GM18517 (cell line): ENCODE measurements around the gene NOS1.
"Not testable (repeated sequence)": the region's sequence is repeated elsewhere in the genome, so short reads cannot be mapped to it uniquely, and the experiment has no call there.

Experiments used
- ATAC-seq: cut with Tn5 transposase; IDR thresholded peaks from one replicate; pipeline ENCODE4 v1.9.1; 2021; ENCODE audit warnings: mild to moderate bottlenecking, moderate library complexity; ENCODE audit not compliant: unreplicated experiment

Gene NOS1

DNA sequence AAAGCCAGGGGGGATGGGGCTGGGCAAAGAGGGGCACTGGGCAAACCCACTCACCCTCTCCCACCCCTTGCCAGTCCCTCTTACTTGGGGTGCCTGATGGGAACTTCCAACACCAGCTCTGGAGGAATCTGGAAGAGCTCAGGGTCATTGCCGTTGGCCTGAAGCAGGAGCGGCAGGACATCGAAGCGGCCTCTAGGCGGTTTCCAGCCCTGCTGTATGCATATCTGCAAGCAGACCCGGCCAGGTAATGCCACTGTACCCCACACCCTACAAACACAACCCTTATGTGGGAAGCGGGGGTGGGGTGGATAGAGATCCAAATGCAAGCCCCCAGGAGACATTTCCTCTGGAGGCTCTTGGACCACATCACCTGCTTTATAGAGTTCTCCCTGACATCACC, 83.6 kb downstream of the NOS1 start:
- ATAC-seq = no peak

DNA sequence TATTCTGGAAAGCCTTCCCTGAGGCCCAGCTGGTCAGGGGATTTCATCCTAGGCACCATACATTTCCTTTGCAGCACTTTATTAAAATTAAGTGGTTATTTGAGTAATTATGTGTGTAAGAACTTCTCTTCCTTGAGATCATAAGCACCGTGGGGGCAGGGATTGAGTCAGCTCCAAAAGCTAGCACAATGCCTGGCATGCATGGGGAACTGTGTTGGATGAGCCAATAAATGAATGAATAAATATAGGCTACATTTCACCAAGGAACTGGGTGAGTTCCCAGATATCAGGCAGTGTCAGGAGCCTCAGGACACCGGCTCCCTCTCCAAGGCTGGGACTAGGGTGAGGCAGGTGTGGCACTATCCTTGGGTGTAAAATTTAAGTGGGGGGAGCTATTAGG, 88.3 kb downstream of the NOS1 start:
- no peak for ATAC-seq

DNA sequence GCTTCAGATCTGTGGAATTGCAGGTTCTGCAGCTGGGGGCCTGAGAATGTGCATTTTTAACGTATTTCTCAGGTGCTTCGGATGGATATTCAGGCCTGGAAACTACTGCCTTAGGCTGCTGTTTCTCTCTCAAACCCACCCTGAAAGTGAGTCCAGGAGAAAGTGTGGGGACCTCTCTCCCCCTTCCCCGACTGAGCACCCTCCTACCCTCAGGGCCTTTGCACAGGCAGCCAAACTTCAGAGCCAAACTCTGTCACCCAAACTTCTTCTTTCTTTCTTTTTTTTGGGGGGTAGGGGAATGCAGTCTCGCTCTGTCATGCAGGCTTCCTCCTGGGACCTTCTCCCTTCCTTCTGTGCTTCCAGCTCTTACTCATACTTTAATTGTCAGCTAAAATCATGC, 88.7 kb downstream of the NOS1 start:
- no peak for ATAC-seq

DNA sequence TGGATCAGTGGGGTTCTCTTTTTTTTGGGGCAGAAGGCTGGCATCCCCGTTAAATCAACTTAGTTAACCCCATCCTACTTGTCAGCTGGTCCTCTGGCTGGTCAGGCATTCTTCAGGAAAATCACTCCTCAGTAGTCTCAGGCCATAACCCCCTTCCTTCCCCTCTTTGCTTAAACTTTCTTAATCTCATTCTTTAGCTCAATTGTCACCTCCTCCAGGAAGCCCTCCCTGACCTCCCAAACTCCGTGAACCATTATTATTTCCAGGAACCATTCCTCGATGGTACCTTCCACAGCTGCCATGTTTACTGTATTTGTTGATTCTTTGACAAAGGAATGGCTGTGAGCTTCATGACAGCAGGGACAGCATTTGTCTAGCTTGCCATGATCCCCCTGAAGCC, 98.7 kb downstream of the NOS1 start:
- no peak for ATAC-seq

DNA sequence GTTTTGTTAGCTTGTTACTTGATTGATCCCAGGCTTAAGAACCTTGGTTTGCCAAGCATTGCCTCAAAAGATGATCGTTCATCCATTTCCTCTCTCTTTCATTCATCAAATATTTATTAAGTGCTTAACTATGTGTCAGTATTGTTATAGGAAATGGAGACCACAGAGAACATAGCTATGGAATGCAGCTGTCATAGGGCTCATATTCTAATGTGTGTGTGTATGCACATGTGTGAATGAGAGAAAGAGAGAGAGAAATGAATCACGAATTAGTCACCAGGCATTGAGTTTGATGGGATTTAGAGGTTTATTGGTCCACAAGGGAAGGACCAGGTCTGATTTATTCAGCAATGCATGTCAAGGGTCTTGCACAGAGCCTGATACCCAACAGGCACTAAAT, 100.2 kb downstream of the NOS1 start:
- no peak for ATAC-seq

DNA sequence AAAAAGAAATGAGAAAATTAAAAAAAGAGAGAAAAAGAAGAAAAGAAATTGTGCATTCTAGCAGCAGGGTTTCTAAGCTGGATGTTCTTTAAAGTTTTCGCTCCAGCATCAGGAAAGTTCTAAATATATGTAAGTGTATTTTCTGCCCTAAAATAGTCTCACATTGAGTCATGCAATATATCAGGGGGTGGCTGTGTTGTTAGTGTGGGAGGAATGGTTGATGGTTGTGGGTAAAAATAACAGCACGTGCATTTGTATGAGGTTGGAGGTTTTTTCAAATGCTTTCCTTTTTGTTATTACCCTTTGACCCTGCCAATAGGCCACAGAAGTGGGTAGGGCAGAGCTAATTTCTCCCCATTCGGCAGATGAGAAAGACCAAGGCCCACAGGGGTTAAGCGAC, 106.0 kb downstream of the NOS1 start:
- no peak for ATAC-seq

DNA sequence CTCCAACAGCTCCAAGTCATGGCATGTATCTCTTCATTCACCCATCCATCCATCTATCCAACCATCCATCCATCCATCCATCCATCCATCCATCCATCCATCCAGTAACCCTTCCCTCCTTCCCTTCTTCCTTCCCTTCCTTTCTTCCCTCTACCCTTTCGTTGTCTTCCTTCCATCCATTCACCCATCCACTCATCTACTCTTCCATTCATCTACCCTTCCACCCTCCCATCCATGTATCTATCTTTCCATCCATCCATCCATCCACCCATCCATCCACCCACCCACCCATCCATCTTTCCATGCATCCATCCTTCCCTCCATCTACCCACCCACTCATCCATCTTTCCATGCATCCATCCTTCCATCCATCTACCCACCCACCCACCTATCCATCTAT, 117.9 kb downstream of the NOS1 start:
- no peak for ATAC-seq

DNA sequence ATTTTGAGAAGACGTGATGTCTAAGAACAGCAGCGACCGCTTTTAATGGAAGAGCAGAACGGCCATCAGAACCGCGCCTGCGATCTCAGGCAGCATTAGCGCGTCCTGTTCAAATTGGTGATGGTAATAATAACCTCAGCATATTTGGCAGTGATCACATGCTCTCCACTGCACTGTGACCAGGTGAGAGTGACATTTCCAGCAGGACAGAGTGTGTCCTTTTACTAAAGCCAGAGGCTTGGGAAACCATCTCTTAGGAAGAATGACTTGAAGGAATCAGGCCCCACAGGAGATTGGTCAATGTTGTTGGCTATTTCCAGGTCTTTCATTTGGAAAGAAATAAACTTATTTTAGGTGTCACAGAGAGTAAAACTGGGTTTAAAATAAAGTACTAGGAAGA, 119.7 kb downstream of the NOS1 start:
- ATAC-seq = no peak

DNA sequence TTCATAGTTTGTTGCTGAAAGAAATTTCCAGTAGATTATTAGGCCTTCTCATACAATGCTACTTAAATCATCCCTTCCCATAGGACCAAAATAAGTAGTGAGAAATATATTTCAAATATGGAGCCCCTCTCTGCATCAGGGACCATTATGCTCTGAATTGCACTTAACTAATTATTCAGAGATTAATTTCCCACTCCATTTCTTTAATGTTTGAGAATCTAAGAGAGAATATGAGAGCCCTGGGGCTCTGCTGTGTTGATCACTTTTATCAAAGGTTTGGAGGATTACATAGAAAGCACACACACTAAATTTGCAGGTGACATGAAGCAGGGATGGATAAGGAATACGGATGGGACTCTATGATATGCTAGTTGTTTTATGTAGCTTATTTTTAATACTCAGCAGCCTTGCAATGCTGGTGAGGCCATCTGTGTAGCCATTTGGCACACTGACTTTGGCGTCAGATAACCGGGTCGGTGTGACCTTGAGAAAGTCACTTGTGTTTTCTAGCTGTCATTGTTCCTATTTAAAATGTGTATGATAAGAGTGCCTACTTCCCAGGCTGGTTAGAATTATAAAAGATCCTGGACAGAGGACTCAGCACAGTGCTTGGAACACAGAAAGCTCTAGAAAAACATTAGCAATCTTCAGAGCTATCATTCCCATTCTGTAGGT, 121.2 kb downstream of the NOS1 start:
- ATAC-seq = no peak

DNA sequence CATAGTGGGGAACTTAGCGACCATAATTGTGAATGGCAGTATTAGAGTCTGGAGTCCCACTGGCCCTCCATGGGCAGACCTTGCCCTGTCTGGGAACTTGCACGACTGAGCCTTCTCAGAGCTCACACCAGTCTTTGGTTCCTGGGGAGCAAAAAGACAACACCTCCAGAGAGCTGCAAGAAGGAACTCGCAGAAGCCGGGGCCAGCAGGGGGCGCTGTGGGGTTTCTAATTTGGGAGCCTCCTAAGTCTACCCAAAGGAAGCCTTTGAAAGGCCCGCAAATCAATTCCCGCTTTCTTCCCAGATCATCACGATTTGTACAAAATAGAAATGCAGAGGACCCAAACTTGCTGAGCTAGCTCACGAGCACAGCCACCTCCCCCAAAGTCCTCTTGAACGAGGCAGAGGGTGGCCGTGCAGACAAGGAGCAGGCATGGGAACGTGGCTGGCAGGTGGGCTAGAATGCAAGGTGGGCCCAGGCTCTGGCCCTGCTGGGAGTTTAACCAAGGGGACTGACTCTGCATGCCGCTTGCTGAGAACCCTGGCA, 124.9 kb downstream of the NOS1 start:
- ATAC-seq = no peak

DNA sequence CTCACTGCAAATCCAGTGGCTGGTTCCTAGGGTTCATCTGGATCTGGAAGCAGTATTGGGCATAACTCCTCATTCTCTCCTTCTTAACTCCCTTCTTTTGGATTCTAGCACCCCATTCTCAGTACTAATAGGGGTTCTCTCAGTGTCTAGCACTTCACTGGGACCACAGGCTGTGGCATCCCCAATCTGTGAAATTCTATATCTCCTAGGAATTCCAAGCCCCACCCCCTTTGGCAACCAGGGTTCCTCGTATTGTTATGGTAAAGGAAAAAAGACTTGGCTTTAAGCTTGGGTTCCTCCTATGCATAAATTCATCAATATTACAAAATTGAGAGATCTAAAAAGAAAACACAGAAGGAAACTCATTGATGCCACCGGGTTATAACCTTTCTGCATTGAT, 126.2 kb downstream of the NOS1 start:
- no peak for ATAC-seq

DNA sequence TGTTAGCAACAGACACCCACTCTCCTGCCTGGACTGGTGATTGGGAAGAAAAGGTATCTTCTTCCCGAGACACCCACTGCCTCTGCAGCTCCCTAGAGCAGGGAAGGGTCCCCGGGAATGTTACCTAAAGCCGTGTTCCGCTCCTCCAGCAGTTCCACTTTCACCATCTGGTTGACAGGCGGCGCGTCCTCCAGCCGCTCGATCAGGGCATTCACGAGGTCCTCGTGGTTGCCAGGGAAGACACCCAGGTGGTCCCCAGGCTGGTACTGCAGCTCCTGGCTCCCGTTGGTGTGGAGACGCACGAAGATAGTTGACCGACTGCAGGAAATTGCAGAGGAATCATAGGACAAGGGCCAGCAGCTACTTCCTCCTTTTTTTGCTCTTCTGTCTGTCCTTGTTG, 127.0 kb downstream of the NOS1 start:
- no peak for ATAC-seq

DNA sequence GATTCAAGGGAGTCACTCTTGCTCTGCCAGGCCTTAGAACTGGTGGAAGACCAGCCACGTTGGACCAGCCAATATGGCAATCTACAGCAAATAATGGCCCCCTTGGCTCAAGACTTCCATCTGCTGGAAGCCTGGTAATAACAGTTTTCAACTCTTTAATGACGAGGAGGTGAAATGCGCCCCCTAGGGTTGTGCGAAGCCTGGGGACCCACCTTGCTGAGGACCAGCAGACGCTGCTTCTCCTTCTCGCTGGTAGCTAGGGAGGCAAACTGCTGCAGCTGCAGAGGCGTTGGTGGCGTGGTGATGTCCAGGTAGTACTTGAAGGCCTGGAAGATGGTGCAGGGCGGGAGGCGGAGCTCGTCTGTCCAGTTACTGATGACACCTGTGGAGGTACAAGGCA, 129.7 kb downstream of the NOS1 start:
- no peak for ATAC-seq

DNA sequence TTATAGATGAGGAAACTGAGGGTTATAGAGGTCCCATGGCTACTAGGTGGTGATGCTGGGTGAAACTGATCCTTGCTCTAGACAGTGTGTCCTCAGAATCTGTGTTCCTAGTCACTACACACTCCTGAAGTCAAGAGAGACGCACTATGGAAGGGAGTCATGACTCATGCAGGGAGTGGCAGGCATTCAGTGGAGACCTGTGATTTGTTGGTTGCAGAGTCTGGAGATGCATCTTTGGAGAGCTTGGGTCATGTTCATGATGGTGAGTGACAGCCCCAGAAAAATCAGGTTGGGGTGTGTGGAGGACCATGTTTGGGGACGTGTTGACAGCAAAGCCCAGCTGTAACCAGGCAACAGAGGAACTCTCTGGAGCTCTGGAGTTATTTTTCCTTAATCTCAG, 133.2 kb downstream of the NOS1 start:
- no peak for ATAC-seq

DNA sequence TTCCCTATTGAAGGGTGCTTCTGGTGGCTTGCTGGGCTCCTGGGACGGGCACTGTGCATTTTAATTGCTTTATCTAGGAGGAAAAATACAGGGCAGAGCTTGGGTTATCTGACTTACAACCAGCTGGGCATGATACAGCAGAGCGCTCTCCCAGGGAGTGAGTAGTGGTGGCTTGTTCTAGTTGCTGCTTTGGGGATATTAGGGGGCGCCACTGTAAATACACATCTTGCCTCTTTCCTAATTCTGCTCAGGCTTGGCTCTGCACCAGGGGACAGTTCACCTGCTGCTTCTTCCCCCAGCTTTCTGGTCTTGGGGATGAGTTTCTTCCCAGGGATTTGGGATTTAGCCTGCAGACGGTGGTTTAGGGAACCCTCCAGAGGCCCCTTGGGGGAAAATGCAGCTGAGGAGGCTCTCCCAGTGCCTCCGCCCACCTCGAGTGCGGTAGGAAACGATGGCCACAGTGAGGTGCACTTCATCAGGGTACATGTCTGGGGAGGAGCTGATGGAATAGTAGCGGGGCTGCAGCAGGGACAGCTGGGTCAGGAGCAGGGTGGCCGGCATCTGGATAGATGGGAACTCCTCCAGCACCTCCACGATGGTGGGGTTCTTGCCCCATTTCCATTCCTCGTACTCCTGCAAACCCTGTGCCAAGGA, 134.3 kb downstream of the NOS1 start:
- no peak for ATAC-seq

DNA sequence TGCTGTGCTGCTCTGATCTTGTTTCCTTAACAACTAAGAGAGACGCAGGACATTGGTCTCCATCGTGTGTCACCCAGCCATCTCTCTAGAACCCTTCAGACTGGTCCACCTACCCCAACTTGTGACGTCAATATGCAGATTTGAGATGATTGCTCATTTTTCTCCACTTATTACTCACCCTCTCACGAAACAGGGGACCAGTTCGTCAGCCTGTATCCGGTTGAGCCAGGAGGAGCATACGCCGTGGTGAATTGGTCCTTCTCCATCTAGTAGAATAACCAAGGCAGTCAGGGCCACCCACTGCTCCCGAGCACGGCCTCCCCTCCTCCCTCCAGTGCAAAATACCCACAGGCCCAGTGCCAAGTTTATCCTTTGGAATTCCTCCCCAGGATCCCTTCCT, 134.9 kb downstream of the NOS1 start:
- no peak for ATAC-seq

DNA sequence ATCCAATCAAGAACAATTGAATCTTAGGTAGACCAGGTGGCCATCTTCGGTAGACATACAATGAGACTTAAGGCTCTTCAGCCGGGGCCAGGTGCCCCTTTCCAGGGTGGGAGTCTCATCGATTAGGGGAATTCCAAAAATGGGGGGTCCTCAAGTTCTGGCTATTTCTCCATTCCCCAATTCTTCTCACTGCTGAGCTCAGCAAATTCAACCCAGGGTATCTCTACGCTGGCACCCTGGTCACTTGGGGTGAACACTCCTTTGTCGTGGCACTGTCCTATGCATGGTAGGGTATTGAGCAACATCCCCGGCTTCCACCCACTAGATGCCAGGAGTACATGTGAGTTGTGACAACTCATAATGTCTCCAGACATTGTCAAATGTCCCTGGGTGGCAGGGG, 136.2 kb downstream of the NOS1 start:
- no peak for ATAC-seq

DNA sequence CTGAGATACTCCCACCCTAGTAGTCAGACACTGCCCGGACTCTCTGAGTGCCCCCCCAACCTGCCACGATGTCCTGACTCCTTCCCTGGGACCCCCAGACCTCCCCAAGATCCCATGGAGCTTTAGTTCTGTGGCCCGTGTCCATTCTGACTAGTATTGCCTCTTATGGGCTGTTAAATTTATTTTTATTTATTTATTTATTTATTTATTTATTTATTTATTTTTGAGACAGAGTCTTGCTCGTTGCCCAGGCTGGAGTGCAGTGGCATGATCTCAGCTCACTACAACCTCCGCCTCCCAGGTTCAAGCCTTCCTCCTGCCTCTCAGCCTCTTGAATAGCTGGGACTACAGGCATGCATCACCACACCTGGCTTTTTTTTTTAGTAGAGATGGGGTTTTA, 140.5 kb downstream of the NOS1 start:
- ATAC-seq = not testable (repeated sequence)

DNA sequence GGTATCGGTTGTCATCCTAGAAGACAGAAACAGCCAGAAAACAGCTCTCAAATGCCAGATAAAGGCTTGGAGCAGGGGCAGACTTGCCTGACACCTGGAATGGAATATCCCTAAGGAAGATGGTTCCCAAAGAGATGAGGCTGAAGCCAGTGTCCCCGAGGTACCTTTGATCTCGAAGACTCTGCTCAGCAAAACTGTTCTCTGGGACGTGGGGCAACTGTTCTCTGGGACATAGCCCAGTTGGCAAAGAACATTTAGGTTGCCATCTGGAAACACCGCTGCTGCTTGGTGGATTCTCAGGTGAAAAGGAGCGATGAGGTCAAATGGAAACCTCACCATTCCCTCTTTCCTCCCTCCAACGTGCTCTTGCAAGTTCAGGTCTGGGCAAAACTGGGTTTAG, 143.3 kb downstream of the NOS1 start:
- no peak for ATAC-seq

DNA sequence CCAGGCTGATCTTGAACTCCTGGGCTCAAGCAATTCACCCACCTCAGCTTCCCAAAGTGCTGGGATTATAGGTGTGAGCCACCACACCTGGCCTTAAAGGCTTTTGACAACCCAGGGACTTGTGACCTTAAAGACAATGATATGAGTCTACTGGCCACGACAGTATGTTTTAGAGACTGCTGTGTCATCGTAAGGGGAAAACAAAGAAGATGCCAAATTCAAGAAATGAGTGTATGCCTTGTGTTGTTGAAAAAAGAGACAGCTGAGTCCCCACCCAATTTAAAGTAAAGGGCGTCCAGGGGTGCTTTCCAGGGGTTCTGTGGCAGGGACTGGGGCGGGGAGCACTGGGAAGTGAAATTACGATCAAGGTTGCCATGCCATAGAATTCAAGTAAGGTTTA, 144.7 kb downstream of the NOS1 start:
- no peak for ATAC-seq

DNA sequence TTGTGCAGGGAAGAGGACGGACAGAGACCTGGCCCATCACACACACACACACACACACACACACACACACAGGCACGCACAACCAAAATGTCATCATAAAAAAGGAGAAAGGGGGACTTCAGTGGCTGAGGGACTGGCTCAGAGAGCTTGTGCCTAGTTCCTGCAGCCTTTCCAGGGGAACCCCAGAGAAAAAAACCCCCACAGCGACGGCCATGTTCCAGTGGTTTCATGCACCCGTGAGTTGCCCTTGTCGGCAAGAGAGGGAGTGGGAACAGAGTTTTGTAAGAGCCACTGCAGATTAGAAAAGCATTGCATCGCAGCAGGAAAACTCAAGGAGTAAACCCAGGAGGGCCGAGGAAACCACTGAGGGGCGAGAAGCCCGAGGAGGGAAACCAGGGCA, 146.6 kb downstream of the NOS1 start:
- ATAC-seq = no peak

DNA sequence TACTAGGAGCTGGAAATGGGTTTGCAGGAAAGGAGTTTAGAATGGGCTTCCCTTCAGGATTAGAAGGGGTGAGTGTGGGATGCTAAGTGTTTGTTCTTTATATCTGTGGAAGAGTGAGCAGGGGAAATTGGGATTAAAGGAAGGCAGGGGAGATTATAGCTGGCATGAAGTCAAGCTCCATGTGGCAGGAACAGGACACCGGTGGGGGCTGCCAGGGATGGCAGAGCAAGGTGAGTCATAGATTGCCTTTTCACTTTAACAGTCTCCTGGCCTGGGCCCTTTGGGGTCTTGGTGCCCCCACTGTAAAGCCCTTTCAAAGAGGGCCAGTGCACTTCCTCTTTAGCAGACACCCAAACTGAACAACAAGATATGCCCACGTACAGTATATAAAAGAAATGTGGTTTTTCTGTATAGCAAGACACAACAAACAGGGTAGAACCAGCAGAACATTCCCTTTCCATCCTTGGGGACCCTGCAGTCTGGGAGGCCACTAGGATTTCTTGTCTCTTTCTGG, 148.1 kb downstream of the NOS1 start:
- ATAC-seq = no peak
